ENCODE results near the gene DNM2.

GRCh38 chr19:10838377-10838776 lies 120.5 kb downstream of the DNM2 start:
- TF ChIP-seq ZNF624 (tag by site-specific recombination; IDR thresholded peaks at IDR 0.05) (no peak), ZBTB44 (tag by site-specific recombination; IDR thresholded peaks at IDR 0.05) (no peak), KLF1 (tag by site-specific recombination; IDR thresholded peaks at IDR 0.05) (no peak), CTCF (tag by site-specific recombination; IDR thresholded peaks at IDR 0.05) (no peak), ZNF311 (tag by site-specific recombination; IDR thresholded peaks at IDR 0.05; ENCODE audit: borderline replicate concordance) (no peak), MYNN (tag by site-specific recombination; IDR thresholded peaks at IDR 0.05; ENCODE audit: borderline replicate concordance) (no peak), ZNF341 (tag by site-specific recombination; IDR thresholded peaks at IDR 0.05; ENCODE audit: low read depth) (no peak), ZSCAN30 (tag by site-specific recombination; IDR thresholded peaks at IDR 0.05) (no peak), ZNF274 (IDR thresholded peaks at IDR 0.05; ENCODE audit: low read length) (no peak), ZNF274 (tag by site-specific recombination; IDR thresholded peaks at IDR 0.05; ENCODE audit: borderline replicate concordance) (no peak), ZNF423 (tag by site-specific recombination; IDR thresholded peaks at IDR 0.05) (no peak), ATF2 (tag by site-specific recombination; IDR thresholded peaks at IDR 0.05; ENCODE audit: low read depth) (no peak), ZBTB7A (tag by site-specific recombination; IDR thresholded peaks at IDR 0.05; ENCODE audit: low read depth) (no peak)
